Cerebellar cortex (tissue), 1 donor: ENCODE measurements around the gene MBD3L2.
A peak's percentile ranks its signal among the peaks of the same experiment; 100 is the strongest.
"Not testable (repeated sequence)": the region's sequence is repeated elsewhere in the genome, so short reads cannot be mapped to it uniquely, and the experiment has no call there.

Experiments
- DNase-seq: peaks from one replicate; pipeline ENCODE4 v3.0.0-alpha.2; 2015; ENCODE audit warnings: low spot score

MBD3L2 gene

DNA sequence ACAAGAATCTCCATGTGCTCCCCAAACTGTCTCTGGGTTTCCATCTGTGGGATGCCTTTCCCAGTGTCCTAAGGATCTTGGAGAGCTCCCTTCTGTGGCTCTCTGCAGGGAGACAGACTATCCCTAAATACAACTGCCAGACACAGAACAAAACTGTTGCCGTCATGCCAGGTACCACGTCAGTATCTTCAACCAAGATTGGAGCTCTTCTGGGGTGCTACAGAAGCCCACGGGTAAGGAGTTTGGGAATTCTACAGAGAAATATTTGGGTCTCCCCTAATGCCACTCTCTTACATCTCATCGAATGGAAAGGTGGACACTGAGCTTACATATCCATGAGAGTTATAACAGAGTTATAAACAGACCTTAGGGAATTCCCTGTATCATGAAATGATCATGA is 14.2 kb downstream of the MBD3L2 start:
- no peak for DNase-seq

DNA sequence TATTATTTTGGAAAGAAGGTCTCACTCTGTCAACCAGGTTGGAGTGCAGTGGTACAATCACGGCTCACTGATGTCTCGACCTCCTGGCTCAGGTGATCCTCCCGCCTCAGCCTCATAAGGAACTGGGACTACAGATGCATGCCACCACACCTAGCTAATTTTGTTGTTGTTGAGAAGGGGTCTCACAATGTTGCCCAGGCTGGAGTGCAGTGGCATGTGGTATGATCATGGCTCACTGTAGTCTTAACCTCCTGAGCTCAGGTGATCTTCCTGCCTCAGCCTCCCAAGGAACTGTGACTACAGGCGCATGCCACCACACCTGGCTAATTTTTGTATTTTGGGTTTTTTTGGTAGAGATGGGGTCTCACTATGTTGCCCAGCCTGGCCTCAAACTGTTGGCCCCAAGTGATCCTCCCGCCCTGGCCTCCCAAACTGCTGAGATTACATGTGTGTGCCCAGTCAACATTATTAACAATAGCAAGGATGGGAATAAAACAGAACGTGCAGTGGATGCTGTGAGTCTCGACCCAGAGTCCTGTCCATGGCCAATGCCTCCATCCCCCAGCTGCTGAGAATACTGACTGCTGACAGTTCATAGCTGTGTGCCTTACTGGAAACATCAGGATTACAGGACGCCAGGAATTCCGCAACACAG is 14.8 kb downstream of the MBD3L2 start:
- DNase-seq: no peak

DNA sequence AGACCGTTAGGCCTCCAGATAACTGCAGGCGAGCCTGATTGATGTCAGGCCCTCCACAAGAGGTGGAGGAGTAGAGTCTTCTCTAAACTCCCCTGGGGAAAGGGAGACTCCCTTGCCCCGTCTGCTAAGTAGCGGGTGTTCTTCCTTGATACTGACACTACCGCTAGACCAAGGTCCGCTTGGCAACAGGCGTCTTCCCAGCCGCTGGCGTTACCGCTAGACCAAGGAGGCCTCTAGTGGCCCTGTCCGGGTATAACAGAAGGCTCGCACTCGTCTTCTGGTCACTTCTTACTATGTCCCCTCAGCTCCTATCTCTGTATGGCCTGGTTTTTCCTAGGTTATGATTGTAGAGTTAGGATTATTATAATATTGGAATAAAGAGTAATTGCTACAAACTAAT is 18.0 kb downstream of the MBD3L2 start:
- DNase-seq: not testable (repeated sequence)

DNA sequence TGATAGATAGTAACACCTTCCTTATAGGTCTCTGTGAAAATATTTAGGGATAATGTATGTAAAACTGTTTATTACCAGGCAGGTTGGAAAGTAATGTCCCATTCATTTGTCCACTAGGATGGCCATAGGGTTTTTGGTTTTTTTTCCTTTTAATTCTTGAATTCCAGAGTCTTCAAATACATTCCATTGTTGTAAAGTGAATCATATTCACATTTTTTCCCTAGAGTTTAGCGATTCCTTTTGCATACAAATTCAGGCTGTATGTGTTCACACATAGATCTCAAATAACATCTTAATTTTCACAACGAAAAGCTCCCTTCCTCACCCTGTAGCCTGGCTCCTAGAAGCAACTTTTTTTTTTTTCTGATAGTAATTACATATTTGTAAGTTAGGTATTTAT is 18.6 kb downstream of the MBD3L2 start:
- no peak for DNase-seq

DNA sequence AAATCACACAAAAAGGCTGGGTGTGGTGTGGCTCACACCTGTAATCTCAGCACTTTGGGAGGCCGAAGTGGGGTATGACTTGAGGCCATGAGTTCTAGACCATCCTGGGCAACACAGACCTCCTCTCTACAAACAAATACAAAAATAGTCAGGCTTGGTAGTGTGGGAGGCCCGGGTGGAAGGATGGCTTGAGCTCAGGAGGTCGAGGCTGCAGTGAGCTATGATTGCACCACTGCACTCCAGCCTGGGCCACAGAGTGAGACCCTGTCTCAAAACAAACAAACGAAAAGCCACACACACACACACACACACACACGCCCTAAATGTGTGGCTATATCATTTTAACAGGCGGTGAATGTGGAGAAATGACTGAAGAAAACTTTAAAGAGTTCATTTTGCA is 19.5 kb downstream of the MBD3L2 start:
- DNase-seq: no peak

DNA sequence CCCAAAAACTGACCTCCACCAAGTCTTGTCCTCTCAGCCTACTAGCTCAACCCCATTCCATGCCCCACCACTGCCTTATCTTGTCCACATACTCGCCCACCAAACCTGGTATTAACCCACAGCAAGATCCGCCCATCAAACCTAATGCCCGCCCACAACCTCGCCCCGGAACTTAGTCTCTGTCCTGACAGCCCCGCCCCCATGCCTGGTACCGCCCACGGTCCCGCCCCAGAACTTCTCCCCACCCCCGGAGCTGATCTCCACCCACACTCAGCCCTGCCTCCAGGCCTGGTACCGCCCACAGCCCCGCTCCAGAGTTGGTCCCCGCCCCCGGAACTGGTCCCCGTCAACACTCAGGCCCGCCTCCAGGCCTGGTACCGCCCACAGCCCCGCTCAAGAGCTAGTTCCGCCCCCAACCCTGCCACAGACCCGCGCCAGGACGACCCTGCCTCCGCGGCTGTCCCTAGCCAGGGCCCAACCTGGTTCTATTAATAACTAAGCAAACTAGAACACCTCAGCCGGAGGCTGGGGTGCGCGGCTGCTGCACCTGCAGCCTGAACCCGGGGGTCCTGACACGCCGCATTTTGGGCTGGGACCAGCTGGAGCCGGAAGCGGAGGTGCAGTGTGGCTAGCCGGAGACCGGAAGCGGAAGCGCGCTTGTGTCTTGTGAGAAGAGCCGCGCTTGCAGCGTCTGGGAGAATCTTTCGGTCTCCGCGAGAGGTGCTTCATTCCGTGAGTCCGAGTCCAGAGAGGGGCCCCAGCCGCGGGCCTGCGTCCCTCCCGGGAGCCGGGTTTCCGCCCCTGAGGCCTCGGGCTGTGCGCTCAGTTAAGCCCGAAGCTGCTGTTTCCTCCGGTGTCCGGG is 20.2 kb downstream of the MBD3L2 start, which contains the start of gene ZNF557:
TSS of gene ZNF557 (plus strand) at position 662 of the 862 bp plus-strand sequence. CDS start 5,372 bp downstream, outside the sequence.
- DNase-seq: peak; percentile 98

DNA sequence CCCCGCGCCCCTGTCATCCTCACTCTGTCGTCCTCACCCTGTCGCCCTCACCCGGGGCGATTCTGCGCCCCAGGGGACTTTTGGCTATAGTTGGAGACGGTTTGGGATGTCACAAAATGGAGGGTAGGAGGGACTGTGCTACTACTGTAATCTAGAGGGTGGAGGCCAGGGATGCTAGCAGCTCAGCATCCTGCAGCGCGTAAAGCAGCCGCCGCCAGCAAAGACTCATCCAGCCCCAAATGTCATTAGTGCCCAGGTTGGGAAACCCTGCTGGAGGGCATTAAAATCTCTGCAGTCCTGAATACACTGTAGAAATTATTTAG is 20.7 kb downstream of the MBD3L2 start:
- DNase-seq: no peak

DNA sequence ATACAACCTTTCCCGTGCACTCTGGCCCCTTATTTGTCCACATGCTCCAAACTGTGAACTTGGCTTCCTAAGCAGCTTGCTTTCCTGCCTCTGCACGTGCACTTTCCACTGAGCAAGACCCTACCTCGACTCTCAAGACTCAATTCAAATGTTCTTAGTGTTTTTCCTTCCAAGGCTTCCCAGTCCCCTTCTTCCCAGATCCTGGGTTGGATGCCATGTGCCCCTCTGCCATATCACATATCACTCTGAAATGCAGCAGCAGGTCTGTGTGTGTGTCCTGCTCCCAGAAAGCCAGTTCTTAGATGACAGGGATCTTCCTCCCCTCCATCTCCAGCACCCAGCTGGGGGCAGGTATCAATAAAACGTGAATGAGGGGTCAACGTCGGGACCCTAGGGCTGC is 23.4 kb downstream of the MBD3L2 start:
- DNase-seq: no peak

DNA sequence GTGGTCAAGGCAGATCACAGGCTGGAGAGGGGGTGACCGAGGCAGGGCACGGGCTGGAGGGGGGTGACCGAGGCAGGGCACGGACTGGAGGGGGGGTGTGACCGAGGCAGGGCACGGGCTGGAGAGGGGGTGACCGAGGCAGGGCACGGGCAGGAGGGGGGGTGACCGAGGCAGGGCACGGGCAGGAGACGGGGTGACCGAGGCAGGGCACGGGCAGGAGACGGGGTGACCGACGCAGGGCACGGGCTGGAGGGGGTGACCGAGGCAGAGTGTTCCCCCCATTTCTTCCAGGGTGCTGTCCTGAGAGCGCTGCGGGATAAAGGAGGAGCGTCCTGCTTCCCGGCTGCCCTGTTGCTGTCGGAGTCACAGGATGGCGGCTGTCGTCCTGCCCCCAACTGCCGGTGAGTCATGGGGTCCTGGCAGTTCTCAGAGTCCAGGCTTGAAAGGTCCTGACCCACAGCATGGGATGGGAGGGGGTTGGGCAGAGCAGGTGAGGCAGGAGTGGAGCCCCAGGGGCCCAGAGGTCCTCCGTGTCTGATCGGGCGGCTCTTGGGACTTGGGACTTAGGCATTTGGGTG is 25.7 kb downstream of the MBD3L2 start:
- no peak for DNase-seq

DNA sequence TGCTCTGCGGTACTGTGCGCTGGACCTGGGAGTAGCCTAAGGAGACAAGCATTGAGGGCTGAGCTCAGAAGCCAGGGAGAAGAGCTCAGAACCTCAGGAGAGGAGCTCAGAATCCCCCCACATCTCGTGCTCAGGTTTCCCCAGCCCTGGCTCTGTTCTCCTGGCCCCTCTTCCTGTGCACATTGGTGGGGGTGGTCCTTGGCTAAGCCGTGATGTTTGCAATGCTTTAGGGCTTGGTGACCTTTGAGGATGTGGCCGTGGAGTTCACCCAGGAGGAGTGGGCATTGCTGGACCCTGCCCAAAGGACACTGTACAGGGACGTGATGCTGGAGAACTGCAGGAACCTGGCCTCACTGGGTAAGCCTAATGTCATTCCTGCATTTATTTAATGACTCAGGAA is 27.0 kb downstream of the MBD3L2 start:
- no peak for DNase-seq

DNA sequence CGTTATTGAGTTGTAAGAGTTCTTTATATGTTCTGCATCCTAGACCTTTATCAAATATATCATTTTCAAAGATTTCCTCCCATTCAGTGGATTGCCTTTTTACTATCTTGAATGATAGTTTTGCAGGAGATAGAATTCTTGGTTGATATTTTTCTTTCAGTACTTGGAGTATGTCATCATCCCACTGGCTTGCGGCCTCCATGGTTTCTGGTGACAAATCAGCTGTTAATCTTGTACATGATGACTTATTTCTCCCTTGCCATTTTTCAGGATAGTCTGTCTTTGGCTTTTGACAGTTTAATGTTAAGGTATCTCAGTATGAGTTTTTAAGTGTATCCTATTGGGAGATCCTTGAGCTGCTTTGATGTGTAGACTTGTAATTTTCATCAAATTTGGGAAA is 28.9 kb downstream of the MBD3L2 start:
- no peak for DNase-seq

DNA sequence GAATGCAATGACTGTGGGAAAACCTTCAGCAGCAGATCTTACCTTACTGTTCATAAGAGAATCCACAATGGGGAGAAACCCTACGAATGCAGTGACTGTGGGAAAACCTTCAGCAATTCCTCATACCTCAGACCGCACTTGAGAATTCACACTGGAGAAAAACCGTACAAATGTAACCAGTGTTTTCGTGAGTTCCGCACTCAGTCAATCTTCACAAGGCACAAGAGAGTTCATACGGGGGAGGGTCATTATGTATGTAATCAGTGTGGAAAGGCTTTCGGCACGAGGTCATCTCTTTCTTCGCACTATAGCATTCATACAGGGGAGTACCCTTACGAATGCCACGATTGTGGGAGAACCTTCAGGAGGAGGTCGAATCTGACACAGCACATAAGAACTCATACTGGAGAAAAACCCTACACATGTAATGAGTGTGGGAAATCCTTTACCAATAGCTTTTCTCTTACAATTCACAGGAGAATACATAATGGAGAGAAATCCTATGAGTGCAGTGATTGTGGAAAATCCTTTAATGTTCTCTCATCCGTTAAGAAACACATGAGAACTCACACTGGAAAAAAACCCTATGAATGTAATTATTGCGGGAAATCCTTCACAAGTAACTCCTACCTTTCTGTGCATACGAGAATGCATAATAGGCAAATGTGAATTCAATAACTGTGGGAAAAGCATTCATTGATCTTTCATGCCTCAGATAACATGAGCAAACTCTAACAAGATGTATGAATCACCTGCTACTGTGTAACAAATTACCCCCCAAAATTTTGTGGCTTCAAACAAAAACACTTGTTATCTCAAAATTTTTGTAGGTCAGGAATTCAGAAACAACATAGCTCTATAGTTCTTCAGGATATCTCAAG is 34.2 kb downstream of the MBD3L2 start:
- no peak for DNase-seq

DNA sequence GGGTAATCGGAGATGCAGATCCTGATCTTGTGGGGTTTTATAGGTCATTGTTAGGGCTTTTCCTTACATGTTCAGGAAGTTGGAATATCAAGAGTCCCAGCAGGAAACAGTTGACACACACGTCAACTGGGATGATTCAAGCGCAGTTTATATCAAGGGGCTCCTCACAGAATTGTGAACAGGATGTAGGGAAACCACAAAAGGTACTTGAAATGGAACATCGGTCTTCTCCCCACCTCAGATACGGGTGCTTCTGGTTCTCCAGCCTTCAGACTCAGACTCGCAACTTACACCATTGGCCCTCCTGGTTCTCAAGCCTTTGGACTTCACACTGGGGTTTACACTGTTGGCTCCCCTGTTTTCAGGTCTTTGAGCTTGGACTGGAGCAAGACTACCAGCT is 39.9 kb downstream of the MBD3L2 start:
- DNase-seq: no peak

DNA sequence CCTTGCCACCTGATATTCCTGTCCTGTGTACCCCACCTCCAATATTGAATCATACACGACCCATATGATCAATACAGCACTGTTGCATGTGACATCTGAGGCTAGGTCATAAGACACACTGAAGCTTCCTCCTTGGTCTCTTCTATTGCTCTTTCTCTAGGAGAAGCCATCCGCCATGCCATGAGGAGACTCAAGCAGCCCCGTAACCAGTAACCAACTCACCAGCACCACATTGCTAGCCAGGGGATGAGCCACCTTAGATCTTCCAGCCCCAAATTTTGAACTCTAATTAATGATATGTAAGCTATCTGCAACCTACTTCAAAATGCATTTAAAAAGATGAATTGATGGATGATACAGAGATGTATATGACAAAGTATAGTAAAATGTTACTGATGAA is 49.0 kb downstream of the MBD3L2 start:
- DNase-seq: no peak

DNA sequence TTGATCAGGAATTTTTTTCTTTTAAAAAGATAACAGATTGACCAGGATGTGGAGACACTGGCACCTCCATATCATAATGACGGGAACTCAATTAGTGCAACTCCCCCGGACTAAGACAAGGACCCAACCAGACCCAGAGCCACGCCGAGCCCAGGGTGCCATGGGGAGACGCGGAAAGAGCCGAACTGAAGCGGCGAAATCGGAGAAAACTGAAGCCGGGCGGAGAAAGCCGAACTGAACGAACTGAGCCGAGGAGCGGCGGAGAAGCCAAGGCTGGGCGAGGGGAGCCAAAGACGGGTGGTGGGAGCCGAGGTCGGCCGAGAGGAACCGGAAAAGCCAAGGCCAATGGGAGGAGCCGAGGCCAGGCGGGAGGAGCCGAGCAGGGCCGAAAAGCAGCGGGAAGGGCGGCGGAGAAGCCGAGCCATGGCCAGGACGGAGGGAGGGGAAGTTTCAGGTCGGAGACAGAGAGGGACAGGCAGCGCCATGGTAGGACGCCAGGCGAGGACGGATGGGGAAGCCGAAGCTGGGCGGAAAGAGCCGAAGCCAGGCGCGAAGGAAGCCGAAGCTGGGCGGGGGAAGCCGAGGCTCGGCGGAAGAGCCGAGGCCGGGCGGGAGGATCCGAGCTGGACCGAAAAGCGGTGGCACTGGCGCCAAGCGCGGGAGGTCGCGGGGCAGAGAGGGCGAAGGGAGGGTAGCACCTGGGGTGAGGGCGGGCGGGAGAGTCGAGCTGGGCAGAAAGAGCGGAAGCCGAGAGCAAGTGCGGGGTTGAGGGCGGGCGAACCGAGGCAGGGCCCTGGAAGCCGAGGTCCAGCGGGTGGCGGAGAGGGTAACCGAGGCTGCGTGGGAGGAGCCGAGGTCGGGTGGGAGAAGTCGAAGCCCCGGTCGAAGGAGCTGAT is 49.8 kb downstream of the MBD3L2 start:
- peak; percentile 92 for DNase-seq

DNA sequence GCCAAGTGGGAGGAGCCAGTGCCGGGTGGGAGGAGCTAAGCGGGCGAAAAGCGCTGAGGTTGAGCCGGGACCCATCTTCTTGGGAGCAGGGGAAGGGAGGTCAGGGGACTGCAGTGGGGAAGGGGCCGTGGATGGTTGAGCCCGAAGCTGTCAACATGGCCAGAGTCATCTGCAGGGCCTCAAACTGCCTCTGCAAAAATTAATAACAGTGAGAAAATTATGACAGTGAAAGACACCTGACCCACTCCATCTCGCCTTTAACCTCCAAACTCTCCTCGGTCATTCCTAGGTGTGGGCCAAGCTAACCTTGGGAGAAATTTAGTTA is 50.4 kb downstream of the MBD3L2 start:
- no peak for DNase-seq
